GM18507 (cell line): ENCODE results near the gene EXPH5.

Experiments
- DNase-seq: peaks from one replicate; pipeline ENCODE4 v3.0.0; 2011; ENCODE audit warnings: low read depth; ENCODE audit not compliant: insufficient read length; ENCODE audit errors: extremely low spot score
- FAIRE-seq: peaks from 2 replicates; lab custom pipeline; 2011; peaks lifted over from hg19 to GRCh38; lab: Jason Lieb, UNC

EXPH5 gene

DNA sequence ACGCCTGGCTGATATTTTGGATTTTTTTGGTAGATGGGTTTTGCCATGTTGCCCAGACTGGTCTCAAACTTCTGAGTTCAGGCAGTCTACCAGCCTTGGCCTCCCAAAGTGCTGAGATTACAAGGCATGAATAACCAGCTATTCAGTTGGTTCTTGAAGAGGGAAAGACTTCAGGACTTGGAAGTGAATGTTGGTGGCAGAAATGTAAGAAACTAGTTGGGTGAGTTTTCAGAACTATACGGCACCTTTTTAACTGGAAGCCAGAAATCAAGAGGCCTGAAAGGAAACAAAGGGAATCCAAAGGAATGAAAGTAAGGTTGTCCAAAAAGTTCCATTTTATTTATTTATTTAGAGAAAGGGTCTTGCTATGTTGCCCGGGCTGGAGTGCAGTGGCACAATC is 98.2 kb downstream of the EXPH5 start:
- DNase-seq (no peak), FAIRE-seq (no peak)

DNA sequence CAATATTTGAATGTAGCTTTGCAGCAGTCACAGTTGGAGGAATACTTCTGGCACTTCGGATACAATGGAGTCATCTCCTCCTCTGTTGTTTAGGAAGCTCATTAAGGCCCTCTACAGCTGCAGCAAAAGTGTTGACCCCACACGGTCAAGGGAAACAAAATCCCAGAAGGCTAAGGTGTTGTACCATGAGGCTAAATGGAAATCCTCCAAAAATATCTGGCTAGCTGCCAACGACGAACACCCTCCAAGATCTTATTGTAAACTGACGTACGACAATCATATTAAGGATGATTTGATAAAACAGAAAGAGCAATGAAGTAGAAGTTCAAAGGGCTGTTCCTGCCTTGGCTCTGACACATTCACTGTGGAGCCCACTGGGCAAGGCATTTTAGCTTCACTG is 99.4 kb downstream of the EXPH5 start:
- DNase-seq (no peak), FAIRE-seq (no peak)

DNA sequence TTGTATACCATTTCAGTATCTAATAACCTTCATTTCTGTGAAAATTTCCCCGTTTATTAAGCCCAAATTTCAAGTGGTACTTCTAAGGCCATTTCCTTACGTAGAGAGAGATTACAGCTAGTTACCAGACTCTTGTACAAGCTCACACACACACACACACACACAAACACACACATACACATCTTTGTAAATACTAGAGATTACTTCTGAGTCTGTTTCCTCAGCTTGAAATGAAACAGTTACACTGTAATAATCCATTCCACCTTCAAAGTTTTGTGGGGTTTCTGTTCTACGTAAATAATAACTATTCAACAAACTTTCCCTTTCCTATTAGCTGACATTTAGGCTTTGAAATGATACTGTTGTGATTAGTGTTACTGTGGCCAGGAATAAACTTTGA is 101.6 kb downstream of the EXPH5 start:
- no peak for DNase-seq
- no peak for FAIRE-seq

DNA sequence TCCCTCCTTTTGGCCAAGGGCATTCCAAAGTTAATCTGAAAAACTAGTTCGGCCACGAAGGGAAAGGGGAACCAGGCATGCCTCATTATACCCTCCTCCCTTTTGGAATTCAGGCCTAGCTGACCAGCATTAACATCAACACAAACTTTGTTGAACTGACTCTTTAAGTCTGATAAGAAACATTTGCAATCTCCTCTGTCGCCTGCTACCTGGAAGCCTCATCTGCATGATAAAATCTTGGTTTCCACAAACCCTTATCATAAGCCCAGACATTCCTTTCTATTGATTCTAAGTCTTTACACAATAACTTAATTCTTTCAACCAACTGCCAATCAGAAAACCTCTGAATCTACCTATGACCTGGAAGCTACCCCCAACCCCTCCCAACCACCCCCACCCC is 106.7 kb downstream of the EXPH5 start:
- FAIRE-seq (no peak), DNase-seq (no peak)

DNA sequence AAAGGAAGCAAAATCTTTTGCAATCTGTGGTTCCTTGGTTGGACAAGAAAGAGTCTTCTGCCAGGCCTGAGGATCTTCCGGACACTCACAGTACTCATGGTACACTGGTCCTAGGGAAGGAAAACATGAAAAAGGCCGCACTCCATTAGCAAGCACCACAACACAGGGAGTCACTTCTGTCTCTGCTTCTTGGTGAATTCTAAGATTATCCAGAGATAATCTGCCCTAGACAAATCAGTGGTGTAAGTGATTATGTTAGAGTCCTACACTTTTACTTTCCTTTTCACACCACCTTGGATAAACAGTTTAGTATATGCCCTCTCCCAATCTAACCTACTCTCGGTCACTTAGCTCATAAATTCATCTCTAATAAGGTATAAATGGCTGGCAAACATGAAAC is 107.2 kb downstream of the EXPH5 start:
- DNase-seq (no peak), FAIRE-seq (no peak)

DNA sequence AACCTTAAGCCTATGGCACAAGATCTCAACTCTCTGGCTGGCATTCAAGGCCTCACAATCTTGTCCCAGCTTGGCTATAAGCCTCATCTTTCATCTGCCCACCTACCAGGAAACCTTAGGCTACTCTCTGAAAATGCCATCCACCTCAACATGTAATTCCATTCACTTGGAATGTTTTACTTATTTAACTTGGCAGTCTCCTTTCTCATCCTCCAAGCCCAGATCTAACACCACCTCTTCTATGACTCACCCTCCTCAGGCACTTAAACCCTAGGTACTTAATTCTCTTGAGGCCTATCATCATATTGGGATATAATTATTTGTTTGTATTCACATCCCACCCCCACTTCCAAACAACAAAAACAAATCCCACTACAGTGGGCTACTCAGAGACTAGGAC is 110.4 kb downstream of the EXPH5 start:
- DNase-seq (no peak), FAIRE-seq (no peak)

DNA sequence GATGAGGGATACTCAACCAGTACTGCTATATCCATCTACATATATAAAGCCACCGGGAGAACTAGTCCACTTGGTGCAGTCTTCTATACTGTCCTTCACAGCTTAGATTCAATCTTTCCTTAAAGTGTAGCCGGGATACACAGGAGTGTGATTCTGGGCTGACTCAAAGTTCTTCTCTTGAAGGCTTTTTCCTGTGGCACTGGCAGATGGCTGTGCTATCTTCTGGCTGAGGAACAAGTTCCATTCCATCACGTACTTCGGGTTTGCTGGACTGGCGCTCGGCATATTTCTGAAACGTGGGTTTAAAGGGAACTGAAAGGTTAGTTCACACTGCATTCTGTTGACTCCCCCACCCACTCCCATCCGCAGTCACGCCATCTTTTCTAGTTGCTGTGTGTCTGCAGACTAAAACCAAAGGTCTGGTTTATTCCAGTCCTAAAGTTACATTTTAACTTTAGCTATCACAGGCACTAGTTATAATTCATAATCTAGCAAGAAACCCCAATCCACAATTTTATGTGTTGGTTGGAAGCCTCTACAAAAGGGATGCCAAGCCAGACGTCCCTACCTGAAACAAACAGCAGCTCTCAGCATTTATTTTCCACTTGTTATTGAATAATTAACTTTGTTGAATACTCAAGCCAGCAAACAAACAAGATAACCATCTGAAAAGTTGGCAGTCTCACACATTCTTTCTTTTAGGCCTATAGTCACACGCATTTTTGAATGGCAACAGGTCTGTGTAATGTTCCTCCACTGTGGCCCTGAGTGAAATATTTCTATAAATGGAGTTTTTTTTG is 118.7 kb downstream of the EXPH5 start:
- no peak for FAIRE-seq
- DNase-seq: no peak

DNA sequence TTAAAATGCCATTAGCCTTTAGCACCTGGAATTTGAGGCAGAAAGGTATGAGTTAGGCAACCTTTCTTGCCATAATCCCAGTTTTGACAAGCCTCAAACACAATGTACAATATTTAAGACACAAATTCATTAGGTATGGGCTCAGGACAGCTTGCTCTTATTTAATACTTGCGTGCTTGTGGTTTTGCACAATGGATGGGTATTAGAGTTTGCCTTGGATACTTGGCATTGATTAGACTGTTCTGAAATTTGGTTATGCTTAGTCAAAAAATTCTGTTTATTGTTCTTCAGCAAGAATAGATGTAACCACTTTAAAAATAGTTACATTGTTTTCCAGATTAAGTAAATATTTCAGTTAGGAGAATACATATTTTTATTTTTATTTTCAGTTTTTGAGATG is 120.9 kb downstream of the EXPH5 start:
- FAIRE-seq (no peak), DNase-seq (no peak)

DNA sequence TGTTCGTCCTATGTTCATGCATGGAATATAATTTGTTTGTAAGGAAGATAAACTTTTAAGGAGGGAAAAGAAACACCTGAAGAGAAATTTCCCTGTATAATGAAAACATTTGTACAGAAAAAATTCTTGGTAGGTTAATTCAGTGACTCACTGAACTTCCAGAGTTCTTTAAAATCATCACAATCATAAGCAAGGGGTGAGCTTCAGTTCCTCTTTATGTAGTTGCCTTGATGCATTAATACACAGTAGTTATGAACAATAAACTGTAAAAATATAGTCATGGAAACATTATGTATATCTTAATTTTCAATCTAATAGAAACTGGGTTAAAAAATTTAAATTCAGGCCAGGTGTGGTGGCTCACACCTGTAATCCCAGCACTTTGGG is 125.1 kb downstream of the EXPH5 start:
- no peak for FAIRE-seq
- no peak for DNase-seq

DNA sequence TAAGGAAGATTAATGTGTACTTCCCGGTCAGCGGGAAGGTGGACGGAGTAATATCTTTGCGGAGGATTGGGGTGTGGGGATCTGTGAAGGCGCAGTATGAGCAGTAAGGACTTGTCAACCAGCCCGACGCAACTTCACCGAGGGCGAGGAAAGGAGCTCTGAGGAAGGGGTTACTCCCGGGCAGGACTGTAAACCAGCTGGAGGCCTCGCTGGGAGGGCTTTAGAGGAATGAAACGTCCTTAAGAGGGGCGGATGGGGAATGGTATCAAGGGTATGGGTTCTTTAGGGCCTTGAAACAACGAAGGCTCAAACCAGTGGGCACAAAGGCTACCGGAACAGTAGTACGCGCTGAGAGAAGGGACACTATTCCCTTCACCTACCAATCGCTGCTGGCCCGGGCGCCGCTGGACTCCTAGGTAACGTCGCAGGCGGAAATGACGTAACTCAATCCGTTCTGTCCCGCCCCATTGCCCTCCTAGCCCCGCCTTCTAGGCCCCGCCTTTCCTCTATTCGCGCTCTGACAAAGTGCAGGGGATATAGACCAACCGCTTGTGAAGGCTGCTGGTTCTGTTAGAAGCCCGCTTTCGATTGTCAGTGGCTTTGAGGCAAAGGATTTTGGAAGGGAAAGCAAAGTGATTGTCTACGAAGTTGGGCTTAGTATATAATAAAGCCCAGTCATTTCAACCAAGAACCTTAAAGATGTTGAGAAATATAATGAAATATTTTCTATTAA is 126.3 kb downstream of the EXPH5 start, which contains the start of gene C11orf65:
C11orf65 (minus strand) TSS at position 439 of the 733 bp plus-strand sequence. CDS start 5,970 bp downstream, outside the sequence.
- peak; percentile 100 for FAIRE-seq
- DNase-seq: peak; percentile 86

DNA sequence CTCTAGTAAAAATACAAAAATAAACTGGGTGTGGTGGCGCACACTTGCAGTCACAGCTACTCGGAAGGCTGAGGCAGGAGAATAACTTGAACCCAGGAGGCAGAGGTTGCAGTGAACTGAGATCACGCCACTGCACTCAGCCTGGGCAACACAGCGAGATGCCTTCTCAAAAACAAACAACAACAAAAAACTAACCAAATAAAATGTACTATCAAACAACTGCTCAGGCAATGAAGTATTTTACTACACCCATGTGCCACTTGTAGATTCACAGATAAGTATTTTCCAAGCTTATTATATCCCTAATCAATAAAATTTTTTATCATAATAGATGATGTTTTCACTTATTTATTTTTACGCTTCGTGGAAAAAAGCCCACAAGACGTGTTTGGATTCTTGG is 127.2 kb downstream of the EXPH5 start:
- no peak for DNase-seq

More for the DNA sequence above, 127.2 kb downstream of the EXPH5 start:
- FAIRE-seq: no peak
